Measurements from ENCODE around the gene CAMK2D.

Gene CAMK2D

DNA sequence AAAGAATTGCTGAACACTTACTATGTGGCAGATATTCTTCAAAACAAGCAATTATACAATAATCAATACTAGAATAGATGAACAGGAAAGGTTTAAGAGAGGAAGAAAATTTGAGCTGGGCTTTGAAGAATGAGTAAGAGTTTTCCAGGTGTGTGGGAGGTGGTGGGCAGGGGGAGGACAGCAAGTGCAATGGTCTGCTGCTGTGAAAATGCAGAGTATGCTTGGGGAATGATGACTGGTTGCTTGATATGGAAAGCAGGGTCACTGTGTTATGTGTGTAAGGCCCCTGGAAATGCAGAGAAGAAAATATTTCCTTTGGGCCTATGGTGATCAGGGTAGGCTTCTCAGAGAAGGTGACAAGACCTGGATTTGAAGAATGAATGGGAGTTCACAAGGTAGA lies 300.3 kb downstream of the CAMK2D start:
- DNase-seq (ENCODE audit: insufficient read length, low spot score), result no peak
- TF ChIP-seq TAF1 (IDR thresholded peaks at IDR 0.05; ENCODE audit: low read depth, low read length) (no peak), PAX5 (IDR thresholded peaks at IDR 0.05; ENCODE audit: insufficient read depth, low read length, severe bottlenecking) (no peak), SPI1 (IDR thresholded peaks at IDR 0.05; ENCODE audit: low read depth, low read length) (no peak), POLR2A (IDR thresholded peaks at IDR 0.05; ENCODE audit: low read depth, low read length) (no peak), POU2F2 (IDR thresholded peaks at IDR 0.05; ENCODE audit: low read depth, low read length) (no peak), POLR2AphosphoS5 (IDR thresholded peaks at IDR 0.05; ENCODE audit: low read depth, low read length) (no peak)

DNA sequence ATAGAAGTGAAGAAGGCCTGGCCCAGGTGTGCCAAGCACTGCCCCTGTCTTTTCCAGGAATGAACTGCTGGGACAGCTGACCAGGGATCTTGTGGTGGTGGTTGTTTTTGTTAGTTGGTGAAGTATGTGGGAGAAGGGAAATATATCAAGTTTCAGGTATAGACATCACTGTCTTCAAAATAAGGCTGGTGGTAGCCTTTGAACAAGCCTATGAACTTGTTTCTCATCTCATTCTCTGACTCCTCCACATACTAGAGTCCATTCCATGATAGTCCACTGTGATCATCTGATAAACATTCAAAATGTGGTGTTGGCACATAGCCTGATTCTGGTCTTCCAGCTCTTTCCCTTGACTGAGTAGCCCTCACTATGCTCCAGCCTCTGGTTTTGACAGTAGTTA lies 303.7 kb downstream of the CAMK2D start:
- peak; percentile 5 for FAIRE-seq
- DNase-seq (ENCODE audit: insufficient read length, low spot score), result no peak
- TF ChIP-seq POU2F2 (IDR thresholded peaks at IDR 0.05; ENCODE audit: low read depth, low read length) (no peak), POLR2A (IDR thresholded peaks at IDR 0.05; ENCODE audit: low read depth, low read length) (no peak), PAX5 (IDR thresholded peaks at IDR 0.05; ENCODE audit: insufficient read depth, low read length, severe bottlenecking) (no peak), TAF1 (IDR thresholded peaks at IDR 0.05; ENCODE audit: low read depth, low read length) (no peak), SPI1 (IDR thresholded peaks at IDR 0.05; ENCODE audit: low read depth, low read length) (no peak), POLR2AphosphoS5 (IDR thresholded peaks at IDR 0.05; ENCODE audit: low read depth, low read length) (no peak)

More for the DNA sequence above, 300.3 kb downstream of the CAMK2D start:
- FAIRE-seq, result no peak

DNA sequence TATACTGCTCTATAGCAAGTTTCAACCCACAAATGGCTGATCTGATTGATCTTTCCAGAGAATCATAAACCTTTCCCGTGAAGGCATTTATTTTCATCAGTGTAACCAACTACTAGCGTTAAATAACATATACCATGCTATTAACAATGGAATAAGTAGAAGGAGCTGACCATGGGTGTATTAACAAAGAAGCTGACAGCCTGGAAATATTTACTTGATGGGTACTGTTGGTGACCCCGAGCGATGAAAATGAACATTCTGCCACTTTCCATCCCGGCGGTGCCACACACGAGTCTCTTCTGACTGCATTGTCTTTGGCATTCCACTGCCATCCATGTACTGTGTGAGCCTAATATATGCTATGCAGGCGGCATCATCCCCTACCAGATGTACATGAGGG lies 304.4 kb downstream of the CAMK2D start:
- TF ChIP-seq POLR2AphosphoS5 (IDR thresholded peaks at IDR 0.05; ENCODE audit: low read depth, low read length), result no peak
- FAIRE-seq (no peak), DNase-seq (ENCODE audit: insufficient read length, low spot score) (no peak)

DNA sequence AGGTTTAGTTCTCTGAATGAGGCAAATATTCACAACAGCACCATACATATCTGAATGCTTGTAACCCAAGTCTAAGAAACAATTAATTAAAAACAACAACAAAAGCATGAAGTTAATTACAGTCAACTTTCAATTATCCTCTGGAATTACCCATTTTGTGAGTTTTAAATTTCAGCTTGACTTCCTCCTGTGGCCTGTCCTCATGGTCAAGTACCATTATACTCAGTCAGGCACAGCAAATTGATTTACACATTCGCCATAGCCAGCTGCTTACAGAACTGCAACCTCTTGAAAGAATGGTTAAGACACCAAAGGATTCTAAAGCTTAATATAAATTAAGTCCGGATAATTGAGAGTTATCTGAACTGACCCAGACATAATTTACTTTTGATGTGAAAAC lies 306.5 kb downstream of the CAMK2D start:
- DNase-seq (ENCODE audit: insufficient read length, low spot score) (no peak), FAIRE-seq (no peak)
- TF ChIP-seq PAX5 (IDR thresholded peaks at IDR 0.05; ENCODE audit: insufficient read depth, low read length, severe bottlenecking) (no peak), POLR2AphosphoS5 (IDR thresholded peaks at IDR 0.05; ENCODE audit: low read depth, low read length) (no peak)

DNA sequence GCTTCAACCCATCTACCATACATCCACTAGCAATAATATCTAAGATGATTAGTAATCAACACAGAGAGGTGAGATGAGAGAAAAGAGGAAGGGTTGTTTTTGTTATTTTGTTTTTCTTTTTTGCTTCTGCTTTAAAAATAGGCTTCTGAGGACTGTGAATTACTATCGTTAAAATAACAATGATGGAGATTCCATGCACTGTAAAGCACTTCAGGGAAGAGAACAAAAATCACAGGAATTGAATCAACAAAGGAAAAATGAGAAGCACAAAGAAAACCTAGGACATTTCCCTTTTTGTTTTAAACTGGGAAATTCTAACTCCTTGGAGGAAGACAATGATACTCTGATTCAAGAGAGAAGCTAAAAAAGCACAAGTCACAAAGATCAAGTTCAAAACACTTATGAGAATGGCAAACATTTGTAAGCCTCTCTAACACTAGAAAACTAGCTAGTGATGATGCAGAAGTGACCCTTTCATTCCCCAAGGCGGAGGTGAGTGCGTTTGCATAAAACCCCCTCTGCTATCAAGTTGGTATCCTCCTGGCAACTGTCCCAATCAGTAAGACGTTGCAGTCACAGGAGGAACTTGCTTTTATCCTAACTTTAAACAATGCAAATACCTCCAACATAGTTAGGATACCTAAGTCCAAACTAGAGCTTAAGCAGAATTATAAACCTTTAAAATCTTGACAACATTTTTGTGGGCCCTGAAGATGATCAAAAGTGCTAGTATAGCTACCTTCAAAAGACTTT lies 308.5 kb downstream of the CAMK2D start:
- TF ChIP-seq SPI1 (IDR thresholded peaks at IDR 0.05; ENCODE audit: low read depth, low read length) (0 out of 2 replicates have a peak, but pooled peaks have one; percentile 4), POU2F2 (IDR thresholded peaks at IDR 0.05; ENCODE audit: low read depth, low read length) (peak; percentile 92), POLR2A (IDR thresholded peaks at IDR 0.05; ENCODE audit: low read depth, low read length) (no peak)
- DNase-seq (ENCODE audit: insufficient read length, low spot score) (no peak), FAIRE-seq (peak; percentile 43)

DNA sequence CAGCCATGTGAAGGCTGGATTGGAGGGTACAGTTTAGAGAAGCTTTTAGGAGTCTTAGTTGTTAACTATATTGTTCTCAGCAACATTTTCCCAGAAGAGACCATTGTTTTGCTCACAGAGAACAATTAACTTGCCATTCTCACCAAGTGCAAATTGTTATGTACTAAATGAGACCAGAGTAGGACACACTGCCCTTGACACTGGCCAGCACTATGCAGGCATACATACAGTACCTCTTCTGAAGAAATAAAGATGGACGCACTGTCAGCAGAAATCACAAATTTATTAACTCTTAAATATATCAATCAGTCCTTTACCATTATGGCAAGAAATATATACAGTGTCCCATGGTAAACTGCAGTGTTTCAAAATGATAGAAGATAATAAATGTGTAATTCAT lies 309.4 kb downstream of the CAMK2D start:
- DNase-seq (ENCODE audit: insufficient read length, low spot score) (no peak), FAIRE-seq (no peak)
- TF ChIP-seq POLR2AphosphoS5 (IDR thresholded peaks at IDR 0.05; ENCODE audit: low read depth, low read length) (no peak), TAF1 (IDR thresholded peaks at IDR 0.05; ENCODE audit: low read depth, low read length) (no peak), POU2F2 (IDR thresholded peaks at IDR 0.05; ENCODE audit: low read depth, low read length) (no peak), SPI1 (IDR thresholded peaks at IDR 0.05; ENCODE audit: low read depth, low read length) (no peak), POLR2A (IDR thresholded peaks at IDR 0.05; ENCODE audit: low read depth, low read length) (no peak), PAX5 (IDR thresholded peaks at IDR 0.05; ENCODE audit: insufficient read depth, low read length, severe bottlenecking) (no peak)

DNA sequence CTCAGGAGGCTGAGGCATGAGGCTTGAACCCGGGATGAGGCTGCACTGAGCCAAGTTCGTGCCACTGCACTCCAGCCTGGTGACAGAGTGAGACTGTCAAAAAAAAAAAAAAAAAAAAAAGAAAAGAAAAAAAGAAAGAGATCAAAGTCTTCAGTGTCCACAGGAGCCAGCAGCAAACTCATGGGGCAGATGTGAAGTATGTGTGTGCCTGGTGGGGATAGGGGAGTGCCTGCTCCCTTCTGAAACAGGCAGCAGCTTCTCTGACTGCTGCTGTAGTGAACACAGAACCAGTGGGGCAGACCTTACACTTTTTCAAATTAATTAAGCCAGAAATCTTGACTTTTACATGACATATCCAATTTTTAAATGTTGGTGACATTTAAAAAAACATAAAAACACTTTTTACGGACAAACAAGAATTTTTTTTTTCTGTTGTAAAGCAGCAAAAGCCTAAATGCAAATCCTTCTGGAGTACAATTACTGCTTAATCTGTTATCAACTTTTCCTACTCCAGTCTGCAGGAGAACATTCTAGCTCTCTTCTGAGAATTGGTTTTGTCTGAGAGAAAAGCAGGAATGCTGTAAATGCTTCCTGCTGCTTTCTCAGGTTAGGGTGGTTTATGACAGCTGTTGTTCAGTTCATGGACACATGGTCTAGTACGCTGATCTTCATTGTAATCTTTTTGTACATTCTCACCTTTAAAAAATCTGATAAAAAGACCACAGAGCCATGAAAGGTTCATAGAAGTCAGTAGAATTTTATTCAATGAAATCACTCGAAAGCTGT lies 311.1 kb downstream of the CAMK2D start:
- FAIRE-seq (no peak), DNase-seq (ENCODE audit: insufficient read length, low spot score) (no peak)
- TF ChIP-seq POLR2AphosphoS5 (IDR thresholded peaks at IDR 0.05; ENCODE audit: low read depth, low read length) (no peak), POU2F2 (IDR thresholded peaks at IDR 0.05; ENCODE audit: low read depth, low read length) (no peak), TAF1 (IDR thresholded peaks at IDR 0.05; ENCODE audit: low read depth, low read length) (no peak), SPI1 (IDR thresholded peaks at IDR 0.05; ENCODE audit: low read depth, low read length) (no peak), POLR2A (IDR thresholded peaks at IDR 0.05; ENCODE audit: low read depth, low read length) (no peak), PAX5 (IDR thresholded peaks at IDR 0.05; ENCODE audit: insufficient read depth, low read length, severe bottlenecking) (no peak)

DNA sequence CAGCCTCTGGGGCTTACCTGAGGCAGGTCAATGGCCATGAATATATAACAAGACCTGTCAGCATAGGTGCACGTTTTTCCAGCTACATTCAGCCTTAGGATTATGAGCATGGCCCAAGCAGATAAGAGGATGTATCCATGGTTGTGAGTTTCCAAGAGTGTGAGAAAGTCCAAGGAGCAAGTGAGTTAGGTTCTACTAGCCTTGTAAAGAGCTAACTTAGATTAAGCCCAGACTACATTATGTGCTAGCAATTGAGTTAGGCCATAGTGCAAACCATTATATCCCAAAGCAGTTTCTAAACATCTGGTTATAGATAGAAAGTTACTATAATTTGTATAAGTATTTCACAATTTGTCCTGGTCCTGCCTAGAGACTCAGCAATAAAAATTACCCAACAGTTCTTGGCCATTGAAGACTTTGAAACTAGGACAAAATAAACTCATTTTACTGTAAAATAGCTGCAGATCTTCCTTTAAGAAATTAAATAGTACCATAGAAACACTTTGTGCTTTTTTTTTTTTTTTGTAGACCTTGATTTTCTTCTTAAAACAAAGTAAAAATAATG lies 312.0 kb downstream of the CAMK2D start:
- no peak for TF ChIP-seq POLR2AphosphoS5 (IDR thresholded peaks at IDR 0.05; ENCODE audit: low read depth, low read length)
- TF ChIP-seq TAF1 (IDR thresholded peaks at IDR 0.05; ENCODE audit: low read depth, low read length), result no peak
- TF ChIP-seq PAX5 (IDR thresholded peaks at IDR 0.05; ENCODE audit: insufficient read depth, low read length, severe bottlenecking), result no peak
- TF ChIP-seq POU2F2 (IDR thresholded peaks at IDR 0.05; ENCODE audit: low read depth, low read length), result no peak
- TF ChIP-seq SPI1 (IDR thresholded peaks at IDR 0.05; ENCODE audit: low read depth, low read length), result no peak
- no peak for TF ChIP-seq POLR2A (IDR thresholded peaks at IDR 0.05; ENCODE audit: low read depth, low read length)
- DNase-seq (ENCODE audit: insufficient read length, low spot score) (no peak), FAIRE-seq (no peak)

DNA sequence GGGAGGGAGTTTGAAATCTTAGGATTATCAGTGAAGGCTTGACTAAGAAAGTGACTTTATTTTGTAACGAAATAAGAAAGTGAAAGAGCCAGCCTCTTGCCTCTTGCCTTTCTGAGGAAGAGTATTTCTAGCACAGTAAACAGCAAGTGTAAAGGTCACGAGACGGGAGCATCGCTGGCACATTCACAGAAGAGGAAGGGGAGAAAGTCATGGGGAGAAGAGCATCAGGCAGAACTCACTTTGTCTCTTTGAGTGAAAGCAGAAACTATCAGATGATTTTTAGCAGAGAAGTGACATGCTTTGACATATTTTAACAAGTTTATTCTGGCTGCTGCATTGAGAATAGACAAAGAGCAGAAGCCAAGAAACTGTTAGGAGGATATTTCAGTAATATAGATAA lies 313.8 kb downstream of the CAMK2D start:
- no peak for FAIRE-seq
- no peak for DNase-seq (ENCODE audit: insufficient read length, low spot score)
- no peak for TF ChIP-seq POU2F2 (IDR thresholded peaks at IDR 0.05; ENCODE audit: low read depth, low read length)
- no peak; the same call in 1 of the 2 replicates for TF ChIP-seq SPI1 (IDR thresholded peaks at IDR 0.05; ENCODE audit: low read depth, low read length)
- no peak for TF ChIP-seq TAF1 (IDR thresholded peaks at IDR 0.05; ENCODE audit: low read depth, low read length)

DNA sequence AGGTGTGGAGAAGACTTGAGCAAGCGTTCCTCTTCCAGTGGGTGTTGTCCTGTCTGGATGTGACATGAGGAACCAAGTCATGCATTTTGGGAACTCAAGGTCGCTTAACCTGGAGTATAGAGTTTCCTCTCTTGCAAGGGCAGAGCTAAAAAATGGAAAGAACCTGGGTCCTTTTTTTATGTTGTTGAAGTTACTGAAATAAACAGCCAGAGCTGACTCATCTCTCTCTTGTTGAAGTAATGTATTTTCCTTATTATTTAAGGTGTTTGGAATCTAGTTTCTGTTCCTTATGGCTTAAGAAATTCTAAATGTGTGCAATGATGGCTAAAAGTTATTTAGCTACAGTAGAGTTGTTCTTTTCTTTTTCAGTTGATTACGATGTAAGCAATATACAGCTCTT lies 314.5 kb downstream of the CAMK2D start:
- DNase-seq (ENCODE audit: insufficient read length, low spot score) (no peak), FAIRE-seq (no peak)

More for the DNA sequence above, 314.5 kb downstream of the CAMK2D start:
- TF ChIP-seq POLR2AphosphoS5 (IDR thresholded peaks at IDR 0.05; ENCODE audit: low read depth, low read length) (no peak), TAF1 (IDR thresholded peaks at IDR 0.05; ENCODE audit: low read depth, low read length) (no peak), POU2F2 (IDR thresholded peaks at IDR 0.05; ENCODE audit: low read depth, low read length) (no peak), POLR2A (IDR thresholded peaks at IDR 0.05; ENCODE audit: low read depth, low read length) (no peak), PAX5 (IDR thresholded peaks at IDR 0.05; ENCODE audit: insufficient read depth, low read length, severe bottlenecking) (no peak), SPI1 (IDR thresholded peaks at IDR 0.05; ENCODE audit: low read depth, low read length) (no peak)
